NCI-H1436 (cell line): Measurements from ENCODE around the gene DENND1A.

Experiments
- DNase-seq: peaks from one replicate; lab custom pipeline; 2025; lab: John Stamatoyannopoulos, UW

Gene DENND1A

DNA sequence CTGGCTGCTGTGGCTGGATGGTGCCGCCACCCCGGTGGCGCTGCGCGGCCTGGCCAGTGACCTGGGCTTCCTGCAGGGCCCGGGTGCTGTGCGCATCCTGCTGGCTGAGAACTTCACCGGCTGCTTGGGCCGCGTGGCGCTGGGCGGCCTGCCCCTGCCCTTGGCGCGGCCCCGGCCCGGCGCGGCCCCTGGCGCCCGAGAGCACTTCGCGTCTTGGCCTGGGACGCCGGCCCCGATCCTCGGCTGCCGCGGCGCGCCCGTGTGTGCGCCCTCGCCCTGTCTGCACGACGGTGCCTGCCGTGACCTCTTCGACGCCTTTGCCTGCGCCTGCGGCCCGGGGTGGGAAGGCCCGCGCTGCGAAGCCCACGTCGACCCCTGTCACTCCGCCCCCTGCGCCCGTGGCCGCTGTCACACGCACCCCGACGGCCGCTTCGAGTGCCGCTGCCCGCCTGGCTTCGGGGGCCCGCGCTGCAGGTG lies 556.4 kb downstream of the DENND1A start:
- DNase-seq = no peak

DNA sequence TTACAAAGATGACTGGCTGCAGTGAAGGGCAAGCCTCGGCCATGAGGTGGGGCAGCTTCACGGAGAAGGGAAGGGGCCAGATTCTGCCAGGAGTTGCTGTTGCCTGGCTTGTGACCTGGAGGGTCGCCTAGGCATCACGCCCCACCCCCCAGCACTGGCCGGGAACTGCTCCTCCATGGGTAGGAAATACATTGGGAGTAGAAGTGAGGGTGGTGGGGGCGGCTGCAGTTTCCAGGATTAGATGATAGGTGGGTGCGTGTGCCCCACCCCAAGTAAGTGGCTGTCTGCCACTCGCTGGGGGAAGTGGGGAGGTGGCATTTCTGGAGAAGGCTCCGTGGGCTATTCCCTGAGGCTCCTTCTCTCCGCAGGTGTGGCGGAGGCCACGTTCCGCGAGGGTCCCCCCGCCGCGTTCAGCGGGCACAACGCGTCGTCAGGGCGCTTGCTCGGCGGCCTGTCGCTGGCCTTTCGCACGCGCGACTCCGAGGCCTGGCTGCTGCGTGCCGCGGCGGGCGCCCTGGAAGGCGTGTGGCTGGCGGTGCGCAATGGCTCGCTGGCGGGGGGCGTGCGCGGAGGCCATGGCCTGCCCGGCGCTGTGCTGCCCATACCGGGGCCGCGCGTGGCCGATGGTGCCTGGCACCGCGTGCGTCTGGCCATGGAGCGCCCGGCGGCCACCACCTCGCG lies 557.0 kb downstream of the DENND1A start:
- no peak for DNase-seq

- no peak for DNase-seq
Measured at GRCh38 chr9:123371805-123372590, 557.9 kb downstream of the DENND1A start.

GRCh38 chr9:123371228-123371584 lies 558.7 kb downstream of the DENND1A start:
- no peak for DNase-seq

DNA sequence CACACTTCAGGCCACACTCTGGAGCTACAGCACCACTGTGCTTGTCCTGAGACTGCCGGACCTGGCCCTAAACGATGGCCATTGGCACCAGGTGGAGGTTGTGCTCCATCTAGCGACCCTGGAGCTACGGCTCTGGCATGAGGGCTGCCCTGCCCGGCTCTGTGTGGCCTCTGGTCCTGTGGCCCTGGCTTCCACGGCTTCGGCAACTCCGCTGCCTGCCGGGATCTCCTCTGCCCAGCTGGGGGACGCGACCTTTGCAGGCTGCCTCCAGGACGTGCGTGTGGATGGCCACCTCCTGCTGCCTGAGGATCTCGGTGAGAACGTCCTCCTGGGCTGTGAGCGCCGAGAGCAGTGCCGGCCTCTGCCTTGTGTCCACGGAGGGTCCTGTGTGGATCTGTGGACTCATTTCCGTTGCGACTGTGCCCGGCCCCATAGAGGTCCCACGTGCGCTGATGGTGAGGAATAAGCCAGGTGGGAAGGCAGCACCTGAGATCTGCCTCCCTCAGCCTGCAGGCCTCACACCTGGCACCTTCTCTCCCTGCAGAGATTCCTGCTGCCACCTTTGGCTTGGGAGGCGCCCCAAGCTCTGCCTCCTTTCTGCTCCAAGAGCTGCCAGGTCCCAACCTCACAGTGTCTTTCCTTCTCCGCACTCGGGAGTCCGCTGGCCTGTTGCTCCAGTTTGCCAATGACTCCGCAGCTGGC lies 559.2 kb downstream of the DENND1A start:
- no peak for DNase-seq

GRCh38 chr9:123370108-123370507 lies 559.8 kb downstream of the DENND1A start:
- DNase-seq = no peak

DNA sequence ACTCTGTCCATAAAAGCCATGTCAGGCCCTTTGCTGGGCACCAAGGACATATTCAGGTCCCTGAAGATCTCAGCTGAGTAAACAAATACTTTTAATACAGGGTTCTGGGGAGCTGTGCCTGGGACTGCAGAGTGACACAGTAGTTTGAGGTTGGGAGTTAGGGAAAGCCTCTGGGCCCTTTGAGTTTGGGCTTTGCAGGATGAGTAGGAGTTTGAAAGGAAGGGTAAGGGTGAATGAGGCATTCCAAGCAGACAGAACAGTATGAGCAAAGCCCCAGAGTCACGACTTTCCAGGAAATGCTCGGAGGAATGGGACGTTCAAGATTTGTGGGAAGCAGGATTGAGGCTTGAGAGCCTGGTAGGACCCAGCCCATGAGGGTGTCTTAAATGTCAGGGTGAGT lies 560.6 kb downstream of the DENND1A start:
- DNase-seq = no peak

DNA sequence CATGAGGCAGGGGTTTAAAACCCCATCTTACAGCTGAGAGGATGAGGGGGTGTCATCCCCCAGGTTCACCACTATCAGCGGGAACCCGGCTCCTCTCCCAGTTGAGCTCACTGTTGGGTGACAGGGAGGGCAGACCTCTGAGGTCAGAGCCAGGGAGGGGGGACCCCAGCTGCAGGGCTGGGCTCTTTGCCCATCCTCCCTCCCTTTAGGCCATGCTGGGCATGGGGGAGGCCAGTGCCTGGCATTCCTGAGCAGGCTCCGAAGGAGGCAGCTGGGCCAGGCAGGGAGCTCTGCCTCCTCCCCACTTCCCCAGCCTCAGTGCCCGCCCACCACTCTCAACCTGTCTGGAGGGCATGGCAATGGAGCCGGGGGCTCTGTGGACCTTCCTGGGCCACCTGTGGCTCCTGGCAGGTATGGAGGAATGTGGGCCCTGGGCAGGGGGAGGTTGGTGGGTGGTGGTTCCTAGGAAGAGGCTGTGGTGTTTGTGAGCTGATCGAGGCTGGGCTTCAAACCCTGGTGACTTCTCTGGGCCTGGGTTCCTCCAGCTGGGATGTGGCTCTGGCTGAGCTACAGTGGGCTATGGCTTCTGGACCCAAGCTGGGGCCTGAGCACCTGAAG lies 561.3 kb downstream of the DENND1A start:
- DNase-seq = no peak

GRCh38 chr9:123368023-123368422 lies 561.9 kb downstream of the DENND1A start:
- DNase-seq = no peak

DNA sequence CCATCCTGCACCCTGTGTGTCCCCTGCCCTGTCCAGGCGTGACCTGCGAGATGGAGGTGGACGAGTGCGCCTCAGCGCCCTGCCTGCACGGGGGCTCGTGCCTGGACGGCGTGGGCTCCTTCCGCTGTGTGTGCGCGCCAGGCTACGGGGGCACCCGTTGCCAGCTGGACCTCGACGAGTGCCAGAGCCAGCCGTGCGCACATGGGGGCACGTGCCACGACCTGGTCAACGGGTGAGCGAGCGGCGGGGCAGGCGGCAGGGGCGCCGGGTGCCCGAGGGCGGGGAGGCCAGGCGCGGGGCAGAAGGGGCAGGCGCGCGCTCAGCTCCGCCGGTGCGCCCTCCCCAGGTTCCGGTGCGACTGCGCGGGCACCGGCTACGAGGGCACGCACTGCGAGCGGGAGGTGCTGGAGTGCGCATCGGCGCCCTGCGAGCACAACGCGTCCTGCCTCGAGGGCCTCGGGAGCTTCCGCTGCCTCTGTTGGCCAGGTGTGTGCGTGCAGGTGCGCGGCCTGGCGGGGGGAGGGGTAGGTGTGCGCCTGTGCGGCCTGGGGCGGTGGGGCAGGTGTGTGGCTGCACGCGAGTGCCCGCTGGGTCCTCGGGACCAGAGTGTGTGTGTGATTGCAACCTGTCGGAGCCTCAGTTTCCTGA lies 563.9 kb downstream of the DENND1A start:
- no peak for DNase-seq

GRCh38 chr9:123365287-123365880 lies 564.5 kb downstream of the DENND1A start:
- no peak for DNase-seq

DNA sequence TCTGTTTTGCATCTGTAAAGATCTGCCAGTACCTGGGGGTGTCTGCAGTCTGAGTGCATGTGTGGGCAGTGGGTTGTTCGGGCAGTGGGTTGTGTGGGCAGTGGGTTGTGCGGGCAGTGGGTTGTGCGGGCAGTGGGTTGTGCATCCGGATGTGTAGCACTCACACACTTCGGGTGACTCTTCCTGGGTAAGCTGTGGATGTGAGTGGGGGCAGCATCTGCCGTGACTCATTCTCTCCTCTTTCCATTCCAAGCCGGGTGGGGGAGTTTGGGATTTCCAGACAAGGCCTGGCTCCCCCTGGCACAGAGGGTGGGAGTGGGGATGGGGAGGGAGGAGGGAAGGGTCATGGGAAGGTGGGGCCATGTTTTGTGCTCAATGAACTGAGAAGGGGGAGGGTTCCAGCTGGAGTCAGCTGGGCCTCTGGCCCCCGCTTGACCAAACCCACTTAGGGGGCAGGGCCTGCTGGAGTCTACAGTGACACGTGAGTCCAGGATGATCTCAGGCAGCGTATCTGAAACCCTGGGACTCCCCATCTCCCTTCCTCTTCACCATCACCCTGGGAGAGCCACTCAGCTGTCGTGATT lies 565.6 kb downstream of the DENND1A start:
- DNase-seq = no peak

DNA sequence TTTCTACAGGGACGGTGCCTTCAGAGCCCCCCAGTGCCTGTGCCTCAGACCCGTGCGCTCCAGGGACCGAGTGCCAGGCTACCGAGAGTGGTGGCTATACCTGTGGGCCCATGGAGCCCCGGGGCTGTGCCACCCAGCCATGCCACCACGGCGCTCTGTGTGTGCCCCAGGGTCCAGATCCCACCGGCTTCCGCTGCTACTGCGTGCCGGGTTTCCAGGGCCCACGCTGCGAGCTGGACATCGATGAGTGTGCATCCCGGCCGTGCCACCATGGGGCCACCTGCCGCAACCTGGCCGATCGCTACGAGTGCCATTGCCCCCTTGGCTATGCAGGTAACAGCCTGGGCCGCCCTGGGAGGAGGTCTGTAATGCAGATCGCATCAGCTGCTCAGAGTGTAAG lies 567.1 kb downstream of the DENND1A start:
- no peak for DNase-seq

DNA sequence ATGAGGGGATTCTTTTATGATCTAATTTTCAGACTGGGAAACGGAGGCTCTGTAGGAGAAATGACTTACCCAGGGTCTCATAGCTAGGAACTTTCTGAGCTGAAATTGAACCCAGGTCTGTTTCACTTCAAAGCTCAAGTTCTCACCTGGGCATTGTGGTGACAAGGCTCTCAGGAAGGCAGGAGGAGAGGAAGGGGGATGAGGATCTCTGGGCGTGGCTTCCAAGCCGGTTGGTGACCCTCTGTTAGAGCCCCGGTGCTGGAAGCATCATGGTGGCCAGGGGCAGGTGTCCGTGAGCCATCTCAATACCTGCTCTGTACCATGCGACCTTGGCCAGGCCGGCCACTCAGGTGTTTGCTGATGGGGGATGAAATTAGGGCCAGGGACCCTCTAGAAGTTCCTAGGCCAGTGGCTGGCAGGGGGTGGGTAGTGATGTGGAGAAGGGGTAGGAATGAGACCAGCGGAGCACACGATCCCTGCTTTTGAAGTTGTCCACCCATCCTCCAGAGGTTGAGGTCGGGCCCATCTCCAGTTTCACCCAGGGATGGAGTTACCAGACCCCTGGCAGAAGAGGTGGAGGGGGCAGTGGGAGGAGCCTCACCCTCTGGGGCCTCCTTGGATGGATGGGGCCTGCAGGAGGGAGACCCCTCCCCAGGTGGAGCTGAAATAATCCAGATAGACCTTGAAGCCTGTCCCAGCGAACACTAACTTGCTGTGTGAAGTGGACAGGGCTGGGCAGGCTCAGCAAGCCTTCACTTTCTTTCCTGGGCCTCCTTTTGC lies 568.0 kb downstream of the DENND1A start:
- no peak for DNase-seq

- no peak for DNase-seq
Measured at GRCh38 chr9:123361086-123361730, 568.7 kb downstream of the DENND1A start.

- DNase-seq = peak; percentile 64
Measured at GRCh38 chr9:123360161-123361085, 569.5 kb downstream of the DENND1A start.

GRCh38 chr9:123359546-123359945 lies 570.4 kb downstream of the DENND1A start:
- no peak for DNase-seq

DNA sequence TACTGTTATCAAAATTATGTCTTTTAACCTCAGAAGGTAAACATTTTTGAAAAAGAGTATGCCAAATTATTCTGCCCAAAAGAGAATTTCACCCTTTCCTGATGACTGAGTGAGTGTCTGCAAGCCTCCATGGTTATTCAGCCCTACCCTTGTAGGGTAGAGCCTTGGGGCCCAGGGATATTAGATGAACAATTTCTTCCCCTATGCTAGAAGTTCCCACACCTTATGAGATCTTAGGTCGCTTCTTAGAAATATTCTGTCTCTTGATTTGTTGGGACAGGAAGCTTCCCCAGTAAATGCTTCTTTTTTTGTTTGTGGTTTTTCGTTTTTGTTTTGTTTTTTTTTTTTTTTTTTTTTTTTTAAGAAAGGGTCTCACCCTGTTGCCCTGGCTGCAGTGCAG lies 570.8 kb downstream of the DENND1A start:
- DNase-seq = no peak
